NCI-H226 (cell line): Measurements from ENCODE around the gene SHH.
"Not testable (repeated sequence)": the region's sequence is repeated elsewhere in the genome, so short reads cannot be mapped to it uniquely, and the experiment has no call there.

Experiments used
- DNase-seq: peaks from one replicate; pipeline ENCODE4 v3.0.0-alpha.2; 2015

The SHH gene

DNA sequence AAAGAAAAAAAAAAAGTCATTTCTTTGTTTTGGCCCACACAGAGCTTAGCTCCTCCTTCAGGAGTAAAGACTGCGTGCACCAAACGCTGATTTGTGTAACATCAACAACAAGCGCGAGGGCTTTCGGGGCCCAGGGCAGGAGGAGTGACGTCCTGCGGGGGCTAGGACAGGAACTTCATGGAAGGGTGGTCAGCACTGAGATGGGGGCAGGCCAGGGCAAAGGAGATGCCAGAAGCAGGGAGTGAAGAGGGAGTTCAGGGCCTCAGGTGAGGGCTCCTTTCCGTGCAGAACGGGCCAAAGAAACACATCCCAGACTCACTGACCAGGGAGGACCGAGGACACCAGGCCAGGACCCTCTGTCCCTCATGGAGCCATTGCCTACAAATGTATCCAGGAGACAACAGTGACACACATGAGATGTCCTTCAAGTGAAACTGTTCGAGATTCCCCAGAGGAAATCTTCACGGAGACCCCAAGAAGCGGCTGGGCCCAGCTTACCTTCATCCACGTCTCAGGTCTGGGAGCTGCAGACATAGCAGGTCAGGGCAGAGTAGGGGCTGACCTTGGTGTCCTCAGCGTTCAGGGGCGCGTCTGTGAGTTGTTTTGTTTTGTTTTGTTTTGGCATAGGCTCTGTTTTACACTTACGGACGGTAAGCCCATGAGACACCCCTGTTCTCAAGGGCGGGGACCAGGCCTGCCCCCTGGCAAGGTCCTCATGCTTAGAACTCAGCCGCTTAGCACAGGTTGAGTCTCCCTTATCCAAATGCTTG lies 30.4 kb upstream of the SHH start:
- no peak for DNase-seq

DNA sequence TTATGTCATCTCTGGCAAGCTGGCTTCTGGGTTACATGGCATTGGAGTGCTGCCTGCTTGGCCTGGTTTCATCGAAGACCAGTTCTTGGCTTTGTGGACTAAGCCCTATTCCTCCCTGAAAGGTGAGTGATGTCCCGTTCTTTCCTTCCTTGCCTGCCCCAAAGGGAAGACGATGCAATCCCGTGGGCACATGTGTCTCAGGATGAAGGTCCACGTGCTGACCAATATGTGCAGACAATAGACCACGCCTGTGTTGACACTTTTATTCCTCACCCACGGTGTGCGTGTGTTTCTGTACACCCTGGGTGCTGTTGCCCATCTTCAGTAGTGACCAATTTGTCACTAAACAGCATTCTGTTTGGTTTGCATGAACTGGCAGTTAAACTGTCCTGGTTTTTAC lies 28.6 kb upstream of the SHH start:
- DNase-seq = no peak

DNA sequence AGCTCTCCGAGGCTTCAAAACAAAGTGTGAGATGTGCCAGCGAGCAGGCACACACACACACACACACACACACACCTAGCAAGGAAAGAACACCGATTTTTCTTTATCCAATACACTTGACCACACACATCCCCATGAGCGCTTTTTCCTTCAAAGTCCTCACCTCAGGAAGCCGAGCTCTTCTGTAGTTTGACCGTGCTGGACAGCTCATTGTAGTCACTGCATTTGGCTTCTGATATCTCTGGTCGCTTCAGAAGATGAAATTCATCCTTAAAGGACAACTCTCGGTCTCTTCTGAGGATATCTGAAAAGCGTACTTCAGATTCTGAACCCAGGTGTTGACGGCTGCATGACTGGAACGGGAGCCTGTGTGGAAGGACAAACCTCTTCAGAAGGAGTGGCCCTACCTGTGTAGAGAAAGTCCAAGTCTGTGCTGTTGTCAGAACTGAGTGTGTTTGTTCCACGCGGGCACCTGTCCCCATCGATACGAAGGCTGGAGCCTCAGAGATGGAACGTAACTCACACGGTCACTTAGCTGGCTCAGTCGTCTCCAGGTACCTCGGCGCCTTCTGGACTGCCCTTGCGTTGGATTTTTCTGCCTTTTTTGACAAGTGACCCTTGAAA lies 28.1 kb upstream of the SHH start:
- DNase-seq = no peak

DNA sequence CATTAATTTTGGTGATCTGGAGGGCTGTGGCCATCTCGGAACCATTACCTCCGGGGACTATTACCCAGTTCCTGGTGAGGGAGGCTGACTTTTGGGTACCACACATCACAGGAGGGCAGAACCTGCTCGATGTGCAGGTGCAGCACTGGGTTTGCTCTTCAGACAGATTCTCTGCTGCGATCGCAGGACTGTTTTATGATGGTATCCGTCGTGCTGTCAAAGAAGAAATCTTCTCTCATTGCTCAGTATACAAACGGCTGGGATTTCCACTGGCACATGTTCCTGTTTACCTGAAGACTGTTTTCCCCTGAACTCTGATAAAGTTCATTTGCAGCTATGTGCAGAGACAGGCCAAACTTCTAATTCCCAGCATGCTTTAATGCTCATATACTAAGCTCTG lies 27.2 kb upstream of the SHH start:
- DNase-seq = no peak

DNA sequence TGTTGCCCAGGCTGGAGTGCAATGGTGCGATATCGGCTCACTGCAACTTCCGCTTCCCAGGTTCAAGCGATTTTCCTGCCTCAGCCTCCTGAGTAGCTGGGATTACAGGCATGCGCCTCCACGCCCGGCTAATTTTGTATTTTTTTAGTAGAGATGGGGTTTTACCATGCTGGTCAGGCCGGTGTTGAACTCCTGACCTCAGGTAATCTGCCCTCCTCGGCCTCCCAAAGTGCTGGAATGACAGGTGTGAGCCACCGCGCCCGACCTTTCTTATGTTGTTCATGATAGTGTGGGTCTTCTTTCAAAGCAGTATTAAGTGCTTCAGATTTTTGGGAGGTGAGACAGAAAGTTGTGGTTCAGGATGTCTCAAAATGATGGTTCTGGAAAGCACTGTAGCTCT lies 26.0 kb upstream of the SHH start:
- DNase-seq = not testable (repeated sequence)

DNA sequence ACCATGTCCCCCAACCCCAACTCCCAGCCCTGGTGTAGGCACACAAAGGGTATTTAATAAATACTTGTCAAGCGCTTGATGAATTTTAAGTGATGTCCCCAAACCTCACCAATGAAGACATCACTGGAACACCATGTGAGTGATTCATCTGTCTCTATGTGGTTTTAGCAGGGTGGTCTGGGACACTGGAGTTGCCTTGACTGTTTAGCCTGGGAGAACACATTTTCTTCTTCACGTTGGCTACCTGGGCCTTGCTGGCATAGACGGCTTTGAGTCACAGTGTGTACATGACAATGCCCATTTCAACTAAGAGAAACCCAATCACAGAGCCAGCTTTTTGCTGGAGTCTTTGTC lies 24.8 kb upstream of the SHH start:
- no peak for DNase-seq

DNA sequence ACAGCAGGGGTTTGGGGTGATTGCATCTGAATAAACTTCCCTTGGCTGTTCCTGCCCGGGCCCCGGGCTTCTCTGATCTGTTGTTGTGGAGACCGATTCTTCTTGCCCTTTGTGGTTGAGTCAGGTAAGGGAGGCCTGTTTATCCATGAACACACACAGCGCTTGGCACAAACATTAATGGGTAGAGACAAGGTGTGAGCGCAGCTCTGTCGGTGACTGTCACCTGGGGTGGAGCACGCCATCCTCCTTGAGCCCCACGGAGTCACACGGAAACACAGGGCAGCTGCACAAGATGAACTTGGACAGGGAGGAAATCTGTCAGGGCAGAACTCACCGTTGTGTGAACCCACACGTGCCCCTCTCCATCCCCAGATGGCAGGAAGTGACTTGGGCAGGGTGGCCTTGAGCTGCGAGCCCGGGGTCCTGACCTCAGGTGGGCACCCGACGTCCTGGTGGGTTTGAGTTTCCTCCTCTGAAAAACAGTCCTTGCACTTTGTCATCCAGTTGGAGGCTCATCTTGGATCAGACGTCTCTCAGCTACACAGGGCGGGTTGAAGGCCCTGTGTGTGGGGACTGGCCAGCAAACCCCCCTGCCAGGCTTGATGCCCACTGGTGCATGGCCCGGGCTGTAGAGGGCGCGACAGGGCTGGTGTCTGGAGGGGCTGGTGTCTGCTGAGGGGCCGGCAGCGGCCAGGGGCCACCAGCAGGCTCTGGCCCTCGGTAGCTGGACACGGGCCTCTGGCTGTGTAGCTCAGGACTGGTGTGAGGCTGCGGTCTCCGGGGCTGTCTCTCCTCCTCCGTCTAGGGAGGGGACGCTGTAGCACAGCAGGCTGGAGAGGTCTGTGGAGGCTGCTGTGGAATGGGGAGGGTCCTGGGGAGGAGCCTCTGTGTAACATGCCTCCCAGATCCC lies 24.2 kb upstream of the SHH start:
- DNase-seq = no peak

DNA sequence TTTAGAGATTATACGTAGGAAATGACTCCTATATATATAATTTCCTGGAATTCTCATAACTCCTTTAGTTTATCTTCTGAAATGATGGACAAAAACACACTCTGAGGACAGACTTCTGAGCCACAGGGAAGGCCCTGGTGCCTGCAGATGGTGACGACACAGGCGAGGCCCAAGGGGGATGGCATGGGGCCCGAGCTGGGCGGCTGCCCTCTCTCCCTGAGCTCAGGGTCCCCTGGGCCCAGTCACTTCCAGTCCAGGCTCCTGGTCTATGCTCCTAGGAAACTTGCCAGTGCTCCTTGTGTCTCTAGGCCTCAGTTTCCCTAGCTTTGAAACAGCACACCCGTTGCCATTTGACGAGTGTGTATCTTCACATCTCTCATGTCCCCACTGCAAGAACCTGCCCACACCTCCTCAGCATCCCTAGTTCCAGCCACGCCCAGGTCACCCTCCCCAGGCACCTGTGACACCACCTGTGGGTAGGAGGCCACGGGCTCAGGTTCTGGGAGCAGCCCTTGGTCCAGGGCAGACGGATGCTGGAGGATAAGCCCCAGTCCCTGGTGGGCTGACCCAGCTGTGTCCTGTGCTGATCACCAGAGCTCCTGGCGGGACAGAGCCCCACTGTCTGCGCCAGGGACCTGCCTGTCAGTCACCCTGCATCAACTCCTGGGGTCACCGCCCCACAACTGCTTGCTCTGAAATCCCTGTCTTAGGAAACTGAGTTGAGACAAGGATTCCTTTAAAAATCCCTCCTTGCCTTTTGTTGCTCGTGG lies 23.4 kb upstream of the SHH start:
- no peak for DNase-seq

DNA sequence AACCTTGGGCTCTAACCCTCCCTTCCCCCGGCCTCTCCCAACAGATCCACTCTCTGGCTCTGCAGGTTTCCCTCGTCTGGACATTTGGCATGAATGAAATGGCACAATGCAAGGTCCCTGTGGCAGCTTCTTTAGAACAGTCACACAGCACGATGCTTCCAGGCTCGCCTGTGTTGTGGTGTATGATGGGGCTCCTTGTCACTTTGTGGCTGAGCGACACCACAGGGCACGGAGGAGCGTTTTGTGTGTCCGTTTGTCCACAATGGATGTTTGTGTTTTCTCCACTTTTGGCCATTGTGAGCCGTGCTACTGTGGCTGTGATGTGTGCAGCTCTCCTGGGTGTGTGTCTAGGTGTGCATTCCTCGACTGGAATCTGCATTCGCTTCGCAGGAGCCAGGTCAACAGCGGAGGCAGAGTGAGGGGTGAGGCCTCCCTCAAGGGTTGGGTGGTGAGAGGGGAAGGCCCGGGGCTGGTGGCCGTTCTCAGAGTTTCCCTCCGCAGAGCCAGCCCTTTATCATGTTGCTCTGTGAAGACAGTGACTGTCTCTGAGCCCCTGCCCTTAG lies 22.3 kb upstream of the SHH start:
- DNase-seq = no peak

DNA sequence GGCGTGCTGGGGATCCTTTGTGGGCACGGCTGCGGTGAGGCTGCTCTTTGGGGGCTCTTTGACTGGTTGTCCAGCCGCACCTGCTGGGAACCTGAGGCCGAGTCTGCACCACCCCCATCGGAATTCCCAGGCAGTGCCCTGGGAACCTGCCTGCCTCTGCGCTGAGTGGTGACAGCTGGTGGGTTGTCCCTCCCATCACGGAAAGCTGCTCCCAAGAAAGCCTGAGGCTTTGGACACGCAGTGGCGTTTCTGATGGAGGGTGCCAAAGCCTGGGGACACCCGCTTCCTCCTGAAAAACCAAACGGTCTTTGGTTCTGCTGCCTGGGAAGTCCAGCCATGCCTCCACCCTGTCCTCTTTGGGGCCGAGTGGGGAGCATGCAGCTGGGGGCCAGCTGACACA lies 21.4 kb upstream of the SHH start:
- DNase-seq = no peak

DNA sequence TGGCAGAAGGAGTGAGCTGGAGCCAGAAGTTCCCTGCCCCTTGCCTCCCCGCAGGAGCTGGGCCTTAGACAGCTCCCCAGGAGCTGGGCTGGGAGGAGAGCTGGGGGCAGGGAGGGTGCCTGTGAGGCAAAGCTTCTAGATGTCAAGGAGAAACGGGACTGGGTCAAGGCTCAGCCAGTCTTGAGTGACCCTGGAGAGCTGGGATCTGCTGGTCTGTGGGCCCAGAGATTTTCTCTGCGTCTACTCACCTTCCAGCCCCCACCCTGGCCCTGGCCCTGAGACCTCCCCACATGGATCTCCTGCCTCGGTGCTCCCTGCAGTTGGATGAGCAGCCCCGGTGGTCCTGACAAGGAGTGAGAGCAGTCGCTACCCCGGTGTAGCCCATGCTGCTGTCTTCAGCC lies 20.3 kb upstream of the SHH start:
- no peak for DNase-seq

DNA sequence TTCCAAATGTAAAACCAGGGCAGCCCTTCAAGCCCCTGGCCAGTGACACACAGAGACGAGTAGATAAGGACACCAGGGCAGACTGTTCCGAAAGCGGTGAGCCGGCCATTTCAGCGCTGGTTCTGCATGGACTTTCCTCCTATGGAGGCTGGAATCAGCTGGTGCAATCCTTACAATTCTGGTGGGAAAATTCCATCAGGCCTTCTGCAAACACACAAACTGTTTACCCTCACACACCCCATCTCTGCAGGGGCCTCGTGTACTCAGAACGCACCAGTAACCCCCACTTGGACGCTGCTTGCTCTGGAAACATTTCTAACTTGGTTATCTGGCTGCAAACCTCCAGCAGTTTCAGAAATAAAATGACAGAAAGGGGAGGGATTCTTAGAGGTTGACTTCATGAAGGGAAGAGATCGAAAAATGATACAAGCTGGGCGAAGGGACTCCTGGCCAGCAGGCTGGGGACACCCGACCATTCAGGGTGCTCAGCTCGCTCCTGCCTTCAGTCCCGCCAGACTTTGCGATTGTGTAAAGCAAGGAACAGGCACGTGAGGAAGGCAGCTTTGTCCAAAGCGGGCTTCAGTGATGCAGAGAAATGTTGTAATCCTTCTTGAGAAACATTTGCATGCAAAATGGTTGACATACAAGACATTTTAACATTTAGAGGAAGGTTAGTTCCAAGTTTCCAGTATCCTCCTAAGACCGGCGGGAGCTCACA lies 19.7 kb upstream of the SHH start:
- no peak for DNase-seq

DNA sequence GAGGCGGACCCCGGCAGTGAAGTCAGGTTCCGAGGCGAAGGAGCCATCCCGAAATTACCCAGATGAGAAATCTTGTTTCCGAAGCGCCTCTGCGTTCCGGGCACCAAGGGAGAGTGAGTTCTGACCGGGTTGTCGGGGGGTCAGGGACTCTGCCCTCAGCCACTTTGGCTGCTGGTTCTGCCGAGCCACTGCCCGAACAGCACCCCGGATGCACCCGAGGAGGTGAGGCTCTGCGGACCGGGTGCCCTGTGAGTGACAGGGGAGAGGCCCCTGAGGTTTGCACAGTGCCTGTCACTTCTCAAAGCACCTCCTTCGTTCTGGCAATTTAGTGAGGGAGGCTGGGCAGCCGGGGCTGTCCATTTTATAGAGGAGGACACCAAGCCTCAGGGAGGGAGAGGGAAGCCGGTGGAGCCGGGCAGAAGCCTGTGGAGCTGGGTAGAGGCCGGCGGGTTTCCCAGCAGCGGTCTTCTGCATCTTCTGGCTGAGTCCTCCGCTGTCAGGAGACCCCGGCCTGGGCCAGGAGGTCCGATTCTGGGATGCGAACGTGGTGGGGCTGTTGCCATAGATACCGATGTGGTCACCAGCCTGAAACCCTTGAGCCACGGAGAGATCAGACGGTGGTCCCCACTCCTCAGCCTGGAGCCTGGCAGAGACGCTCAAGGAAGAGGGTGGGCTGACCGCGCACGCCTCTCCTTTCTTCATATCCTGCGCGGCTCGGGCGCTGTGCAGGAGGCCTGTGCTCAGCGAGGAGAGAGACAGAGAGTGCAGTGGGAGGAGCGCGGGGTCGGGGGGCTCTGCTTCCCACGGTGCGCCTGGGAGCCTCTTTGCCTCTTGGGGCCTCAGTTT lies 18.9 kb upstream of the SHH start:
- DNase-seq = no peak

DNA sequence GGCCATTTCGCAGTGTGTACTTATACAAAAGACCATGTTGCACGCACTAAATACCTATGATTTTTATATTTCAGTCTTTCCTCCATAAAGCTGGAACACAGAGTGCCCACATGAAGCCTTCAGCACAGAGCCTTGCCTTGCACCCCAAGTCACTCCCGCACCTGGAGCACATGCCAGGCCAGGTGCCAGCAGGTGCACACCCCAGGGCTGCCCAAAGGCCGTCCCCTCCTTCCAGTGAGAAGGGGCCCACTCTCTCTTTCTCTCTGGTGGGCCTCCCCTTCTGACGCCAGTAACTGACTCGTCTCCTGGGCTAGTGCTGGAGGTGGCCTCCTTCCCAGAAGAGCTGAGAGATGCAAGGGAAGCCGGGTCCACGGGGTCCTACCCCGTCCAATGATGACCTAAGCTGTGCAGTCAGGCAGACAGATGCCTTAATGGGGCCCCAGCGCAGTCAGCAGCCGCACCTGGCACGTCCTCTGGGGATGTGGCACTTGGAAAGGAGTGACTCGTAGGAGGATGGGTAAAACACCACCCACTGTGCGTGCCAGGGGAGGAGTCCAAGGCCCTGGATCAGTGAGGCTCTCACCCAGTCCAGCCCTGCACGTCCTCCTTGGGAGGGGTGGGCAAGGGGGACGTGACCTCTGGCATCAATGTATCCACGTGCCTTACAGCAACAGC lies 17.7 kb upstream of the SHH start:
- DNase-seq = no peak

DNA sequence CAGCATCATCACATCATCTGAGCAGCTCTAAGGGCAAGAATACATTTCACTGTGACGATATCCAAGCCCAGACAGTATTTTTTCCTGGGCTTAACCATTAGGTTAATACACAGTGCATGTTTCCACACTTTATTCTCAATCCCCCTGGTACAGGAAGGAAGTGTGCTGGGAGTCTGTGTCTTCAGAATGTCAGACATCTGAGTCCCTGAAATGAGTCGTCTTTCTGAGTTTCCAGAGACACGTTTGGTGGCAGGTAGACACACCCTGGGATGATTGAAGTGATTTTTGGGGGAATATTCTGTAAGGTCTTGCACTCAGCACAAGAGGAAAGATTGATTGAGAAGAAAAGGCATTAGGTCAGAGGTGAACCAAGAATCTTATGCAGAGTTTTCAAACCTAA lies 13.1 kb upstream of the SHH start:
- no peak for DNase-seq

DNA sequence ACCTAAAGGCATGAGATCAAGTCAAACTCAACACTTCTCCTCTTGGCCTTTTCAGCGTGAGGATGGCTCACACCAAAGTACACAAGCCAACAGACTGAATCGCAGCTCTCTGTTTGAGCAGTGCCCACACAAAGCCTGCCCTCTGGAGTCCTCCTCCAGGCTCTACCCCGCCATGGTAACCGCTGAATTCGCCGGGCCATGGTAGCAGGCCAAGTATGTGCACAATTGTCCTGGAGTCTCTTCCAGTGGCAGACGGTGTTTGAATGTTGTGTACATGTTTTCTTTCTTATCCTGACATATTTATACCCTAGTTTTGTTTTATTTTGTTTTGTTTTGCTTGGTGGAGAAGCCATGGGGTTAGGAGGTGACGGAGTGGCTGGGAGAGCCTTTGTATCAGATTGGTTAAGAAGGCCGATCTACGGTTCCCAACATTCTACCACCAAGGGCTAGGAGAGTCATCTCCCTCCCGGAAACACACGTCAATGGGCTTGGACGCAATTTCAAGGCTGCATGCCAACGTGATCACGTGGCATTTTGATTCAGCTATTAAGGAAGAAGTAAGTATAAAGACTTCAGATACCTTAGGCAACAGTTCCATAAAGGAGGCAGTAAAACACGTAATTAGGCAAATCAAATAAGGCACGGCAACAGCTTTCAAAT lies 12.1 kb upstream of the SHH start:
- no peak for DNase-seq

DNA sequence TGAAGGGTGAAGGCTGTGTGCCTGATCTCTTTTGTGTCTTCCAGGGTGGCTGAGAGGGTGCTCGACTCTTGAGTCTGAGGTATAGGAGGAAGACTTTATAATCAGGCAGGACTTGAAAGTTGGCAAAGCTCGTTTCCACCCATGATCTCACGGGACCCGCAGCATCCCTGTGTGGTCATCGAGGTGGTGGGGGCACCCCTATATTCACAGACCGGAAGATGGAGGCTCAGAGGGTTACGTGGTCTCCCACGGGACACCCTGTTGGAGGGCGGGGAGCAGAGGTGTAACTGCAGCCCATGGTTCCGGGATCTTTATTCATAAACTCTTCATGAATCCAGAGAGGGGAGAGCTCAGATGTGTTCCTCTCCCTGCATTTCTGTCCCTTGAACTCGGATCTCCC lies 9.6 kb upstream of the SHH start:
- no peak for DNase-seq

DNA sequence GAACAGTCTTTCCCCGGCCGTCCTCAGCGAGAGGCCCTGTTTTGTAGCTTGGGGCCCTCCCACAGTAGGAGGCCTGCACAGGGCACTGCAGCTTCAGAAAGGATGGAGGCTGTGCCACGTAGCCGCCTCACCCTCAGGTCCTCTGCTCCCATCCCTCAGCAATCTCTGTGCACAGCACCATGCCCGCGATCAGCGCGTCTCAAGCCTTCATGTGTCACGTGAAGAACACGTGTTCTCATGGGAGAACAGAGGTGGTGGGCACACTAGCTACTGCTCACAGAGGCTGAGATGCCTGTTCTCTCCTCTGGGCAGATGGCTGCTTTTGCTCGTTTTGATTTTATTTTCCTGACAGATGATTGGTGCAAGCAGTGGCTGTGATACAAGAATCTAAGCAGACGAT lies 8.5 kb upstream of the SHH start:
- DNase-seq = no peak

DNA sequence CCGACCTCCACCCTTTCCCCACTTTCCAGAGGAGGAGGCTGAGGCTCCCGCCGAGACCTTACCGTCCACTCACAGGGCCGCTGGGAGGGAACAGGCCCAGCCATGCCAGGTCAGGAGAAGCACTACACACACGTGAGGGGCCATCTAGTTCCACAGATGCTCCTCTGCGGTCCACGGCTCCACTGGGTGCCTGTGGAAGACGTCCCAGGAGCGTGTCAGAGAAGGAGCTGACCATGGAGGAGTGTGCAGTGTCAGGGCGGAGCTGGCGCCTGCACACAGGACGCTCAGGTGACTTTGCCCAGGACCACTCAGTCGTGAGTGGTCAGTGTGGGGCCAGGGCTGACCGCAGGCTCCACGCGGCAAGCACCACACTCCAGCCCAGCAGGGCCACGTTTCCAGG lies 8.0 kb upstream of the SHH start:
- no peak for DNase-seq

DNA sequence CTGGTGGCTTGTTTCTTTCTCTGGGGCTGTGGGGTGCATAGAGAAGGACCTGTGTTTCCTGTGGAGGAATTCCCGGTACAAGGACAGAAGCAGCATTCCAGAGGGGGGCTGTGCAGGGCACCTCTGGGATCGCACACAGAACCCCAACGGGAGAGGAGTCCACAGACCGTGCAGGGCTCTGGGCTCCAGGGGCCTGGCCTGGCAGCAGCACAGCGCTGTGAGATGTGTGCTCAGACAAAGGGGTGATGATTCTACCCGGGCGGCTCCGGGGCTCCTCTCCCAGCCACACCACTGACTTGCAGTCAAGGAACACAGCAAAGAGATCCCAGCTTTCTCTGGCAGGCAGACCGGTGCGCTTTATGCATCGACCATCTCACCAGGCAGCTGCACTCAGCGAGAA lies 6.9 kb upstream of the SHH start:
- DNase-seq = no peak
